Testis (tissue), 3 donors: ENCODE measurements around the gene COL15A1. TPM values are rescaled to one million over a fixed set of nuclear protein-coding genes. Genes with fewer than 3 reads are reported as not detected.

ENCODE experiments used
- DNase-seq: peaks from one replicate; pipeline ENCODE4 v3.0.0-alpha.2; 2019
- H3K27ac ChIP-seq, 2 donors: fragments of 200-600 bp; sonication (generic); one replicate each; pipeline ENCODE4 v1.5.1; 2019
- H3K27me3 ChIP-seq: fragments of 200-600 bp; sonication (generic); one replicate; pipeline ENCODE4 v1.5.1; 2019
- H3K36me3 ChIP-seq: fragments of 200-600 bp; sonication (generic); one replicate; pipeline ENCODE4 v1.5.1; 2017; ENCODE audit warnings: low read depth; ENCODE audit errors: missing control alignments
- H3K4me1 ChIP-seq: fragments of 200-600 bp; sonication (generic); one replicate; pipeline ENCODE4 v1.5.1; 2019
- H3K4me3 ChIP-seq, 2 donors: fragments of 200-600 bp; sonication (generic); one replicate each; pipeline ENCODE4 v1.5.1; 2017 to 2019
- H3K9me3 ChIP-seq: fragments of 200-600 bp; sonication (generic); one replicate; pipeline ENCODE4 v1.5.1; 2017
- CTCF ChIP-seq, 3 experiments: fragments of 450-650 bp in 2 of 3; fragments of 200-600 bp in 1 of 3; sonication (generic) in 1 of 3; IDR thresholded peaks; one replicate each; pipeline ENCODE4 v1.5.1; 2016 to 2019; ENCODE audit warnings: antibody characterized with exemption in 3 of 3, mild to moderate bottlenecking in 2 of 3, moderate library complexity in 1 of 3
- POLR2A ChIP-seq: fragments of 450-650 bp; IDR thresholded peaks from one replicate; pipeline ENCODE4 v1.6.1; 2017; ENCODE audit warnings: antibody characterized with exemption, mild to moderate bottlenecking, moderate library complexity
- WGBS, 2 donors: methylation state at CpG; one replicate each; pipeline ENCODE4 v1.1.5; 2018; 5-methylcytosine and 5-hydroxymethylcytosine counted together
- intact Hi-C: fragments of 100-400 bp; cut with DNase I; formaldehyde crosslinking; loops from one replicate; pipeline ENCODE4 v1.15.1; 2023; ENCODE audit warnings: low total_unique reads
- polyA plus RNA-seq: library from polyadenylated mRNA; stranded (reverse); fragments of 350-450 nt; fragmentation: Illumina TruSeq; extraction: RNeasy Lipid Tissue Mini Kit (QIAGEN cat#74804); gene quantifications from one replicate; pipeline ENCODE4 v1.2.3, GENCODE V29; 2014; ENCODE audit warnings: low read depth, low replicate concordance; ENCODE audit not compliant: insufficient read depth
- total RNA-seq, 2 donors: library from RNA; depleted of rRNA; stranded (reverse); fragments of >200 nt; gene quantifications; one replicate each; pipeline ENCODE4 v1.2.3, GENCODE V29; 2016

COL15A1 gene
- total and polyA plus RNA-seq, 3 donors from 2014 or later, result 37.2 to 55.5 (median 49.4) TPM

GRCh38 chr9:99046542-99047071 lies 102.9 kb downstream of the COL15A1 start:
- no peak for DNase-seq
- intact Hi-C loops, result no loop called here
- WGBS, 2 donors, result 86 to 88% methylated on average over 5 of the region's 5 CpGs
- Histone ChIP-seq H3K36me3 (no peaks in the 10 kb centered on the region), H3K9me3 (no peaks in the 10 kb centered on the region), H3K27ac (no peak overlapping the region), H3K4me3 (no peak overlapping the region), H3K27me3 (no peaks in the 10 kb centered on the region), H3K4me1 (peaks cover 3% of the 10 kb centered on the region)
- no peak for TF ChIP-seq CTCF (IDR thresholded peaks at IDR 0.05)
- TF ChIP-seq POLR2A, result no peak

- 56 to 83% methylated on average over 1 of the region's 1 CpG for whole genome bisulfite sequencing, 2 donors
- no peaks in the 10 kb centered on the region for H3K27me3 ChIP-seq
- no peaks in the 10 kb centered on the region for H3K36me3 ChIP-seq
- intact Hi-C loops, result no loop called here
- TF ChIP-seq POLR2A (no peak), CTCF (IDR thresholded peaks at IDR 0.05) (no peak)
- no peak for DNase-seq
- no peak overlapping the region for H3K4me3 ChIP-seq
- H3K27ac ChIP-seq, result no peak overlapping the region
- H3K4me1 ChIP-seq, result peaks cover 3% of the 10 kb centered on the region
- H3K9me3 ChIP-seq, result no peaks in the 10 kb centered on the region
Measured at GRCh38 chr9:99049228-99049627, 105.5 kb downstream of the COL15A1 start.

- 76 to 78% methylated on average over 4 of the region's 4 CpGs for WGBS, 2 donors
- no peaks in the 10 kb centered on the region for H3K9me3 ChIP-seq
- no peak for DNase-seq
- TF ChIP-seq POLR2A (no peak), CTCF (IDR thresholded peaks at IDR 0.05) (no peak)
- H3K27me3 ChIP-seq, result no peaks in the 10 kb centered on the region
- peaks cover 3% of the 10 kb centered on the region for H3K4me1 ChIP-seq
- intact Hi-C loops, result no loop called here
- H3K36me3 ChIP-seq, result no peaks in the 10 kb centered on the region
- no peak overlapping the region for H3K27ac ChIP-seq
- no peak overlapping the region for H3K4me3 ChIP-seq
Measured at GRCh38 chr9:99049641-99050040, 105.9 kb downstream of the COL15A1 start.

- Histone ChIP-seq H3K36me3 (no peaks in the 10 kb centered on the region), H3K4me1 (peaks cover 3% of the 10 kb centered on the region), H3K27ac (no peak overlapping the region), H3K4me3 (no peak overlapping the region), H3K27me3 (no peaks in the 10 kb centered on the region), H3K9me3 (no peaks in the 10 kb centered on the region)
- 55 to 71% methylated on average over 5 to 10 of the region's 10 CpGs for WGBS, 2 donors
- TF ChIP-seq CTCF (IDR thresholded peaks at IDR 0.05), result no peak
- TF ChIP-seq POLR2A, result no peak
- no peak for DNase-seq
- intact Hi-C loops, result no loop called here
Measured at GRCh38 chr9:99050292-99050911, 106.7 kb downstream of the COL15A1 start.

- 63 to 69% methylated on average over 3 to 4 of the region's 4 CpGs for WGBS, 2 donors
- H3K9me3 ChIP-seq, result no peaks in the 10 kb centered on the region
- no peak overlapping the region for H3K27ac ChIP-seq
- H3K4me1 ChIP-seq, result peaks cover 3% of the 10 kb centered on the region
- H3K4me3 ChIP-seq, result no peak overlapping the region
- intact Hi-C loops, result no loop called here
- H3K36me3 ChIP-seq, result no peaks in the 10 kb centered on the region
- H3K27me3 ChIP-seq, result no peaks in the 10 kb centered on the region
- DNase-seq, result no peak
- TF ChIP-seq POLR2A, result no peak
- no peak for TF ChIP-seq CTCF (IDR thresholded peaks at IDR 0.05)
Measured at GRCh38 chr9:99050924-99051323, 107.2 kb downstream of the COL15A1 start.
